OCI-LY7 (cell line): Measurements from ENCODE around the gene CTSA. TPM values are rescaled to one million over a fixed set of nuclear protein-coding genes. Genes with fewer than 3 reads are reported as not detected.
A peak's percentile ranks its signal among the peaks of the same experiment; 100 is the strongest.

Experiments used
- BruUV-seq: library from RNA; stranded (reverse); fragments of 400-500 nt; replicated peaks from 2 replicates; lab custom pipeline; 2021; lab: Mats Ljungman, UMichigan
- CTCF ChIA-PET: fragments of 300-600 bp; sonication (Branson Sonifier 250); formaldehyde crosslinking; loops from one replicate; lab custom pipeline; 2022; ENCODE audit warnings: antibody characterized with exemption; ENCODE audit not compliant: unreplicated experiment; lab: Charles Lee
- POLR2A ChIA-PET: fragments of 300-600 bp; sonication (Branson Sonifier 250); formaldehyde crosslinking; loops from one replicate; lab custom pipeline; 2022; ENCODE audit warnings: antibody characterized with exemption; lab: Charles Lee
- DNase-seq: peaks from one replicate; pipeline ENCODE4 v3.0.0-alpha.2; 2015; ENCODE audit warnings: low spot score
- H2AFZ ChIP-seq: fragments of 200-600 bp; sonication (generic), shearing (Covaris generic); 2 replicates; pipeline ENCODE4 v1.6.1; 2014; ENCODE audit warnings: mild to moderate bottlenecking, antibody characterized with exemption, low read length, moderate library complexity
- H3K27ac ChIP-seq: fragments of 200-600 bp; sonication (generic); 2 replicates; pipeline ENCODE4 v1.5.1; 2014; ENCODE audit warnings: mixed run types, low read depth, mild to moderate bottlenecking, moderate library complexity, low read length, inconsistent platforms; ENCODE audit not compliant: poor library complexity, severe bottlenecking
- H3K36me3 ChIP-seq: fragments of 200-600 bp; sonication (generic); 2 replicates; pipeline ENCODE4 v1.6.1; 2014; ENCODE audit warnings: mild to moderate bottlenecking, antibody characterized with exemption, low read length, moderate library complexity, mixed read lengths; ENCODE audit not compliant: insufficient read depth
- H3K4me1 ChIP-seq: fragments of 200-600 bp; sonication (generic); 2 replicates; pipeline ENCODE4 v1.5.1; 2014; ENCODE audit warnings: mild to moderate bottlenecking, low read length; ENCODE audit not compliant: insufficient read depth, poor library complexity, severe bottlenecking
- H3K4me2 ChIP-seq: fragments of 200-600 bp; sonication (generic); 2 replicates; pipeline ENCODE4 v1.6.1; 2014; ENCODE audit warnings: mild to moderate bottlenecking, low read length
- H3K4me3 ChIP-seq: fragments of 200-600 bp; sonication (generic); 2 replicates; pipeline ENCODE4 v1.5.1; 2014; ENCODE audit warnings: mild to moderate bottlenecking, low read depth, low read length; ENCODE audit not compliant: poor library complexity, severe bottlenecking
- H3K79me2 ChIP-seq: fragments of 200-600 bp; sonication (generic); 2 replicates; pipeline ENCODE4 v1.6.1; 2016; ENCODE audit warnings: low read depth, mild to moderate bottlenecking, low read length, moderate library complexity, mixed read lengths; ENCODE audit not compliant: insufficient read depth
- H3K9me2 ChIP-seq: fragments of 200-600 bp; sonication (generic); 2 replicates; pipeline ENCODE4 v1.6.1; 2016; ENCODE audit warnings: mild to moderate bottlenecking, low read length, mixed read lengths; ENCODE audit not compliant: insufficient read depth
- H3K9me3 ChIP-seq: fragments of 200-600 bp; sonication (generic); 2 replicates; pipeline ENCODE4 v1.6.1; 2014; ENCODE audit warnings: mild to moderate bottlenecking, mixed run types, low read length, mixed read lengths
- H4K20me1 ChIP-seq: fragments of 200-600 bp; sonication (generic); 2 replicates; pipeline ENCODE4 v1.6.1; 2014; ENCODE audit warnings: mild to moderate bottlenecking, antibody characterized with exemption, low read length, moderate library complexity, mixed read lengths; ENCODE audit not compliant: insufficient read depth
- CTCF ChIP-seq: fragments of 200-600 bp; sonication (generic); conservative IDR thresholded peaks from 2 replicates; pipeline ENCODE4 v1.5.1; 2014; ENCODE audit warnings: mild to moderate bottlenecking, antibody characterized with exemption, low read length, moderate library complexity, mixed read lengths
- EZH2phosphoT487 ChIP-seq: fragments of 200-600 bp; sonication (generic); IDR thresholded peaks from 2 replicates; pipeline ENCODE4 v1.6.1; 2018; ENCODE audit warnings: low read depth, borderline replicate concordance, mild to moderate bottlenecking, mixed run types, antibody characterized with exemption, low read length, moderate library complexity, mixed read lengths
- intact Hi-C: fragments of 100-400 bp; cut with micrococcal nuclease; formaldehyde crosslinking; loops from one replicate; pipeline ENCODE4 v1.10.0; 2022; ENCODE audit not compliant: unreplicated experiment
- total RNA-seq, 2 experiments: library from RNA; depleted of rRNA in 1 of 2; stranded (reverse); fragments of >200 nt in 1 of 2; shearing (Covaris generic) in 1 of 2; gene quantifications; 2 replicates each; pipeline ENCODE4 v1.2.3, GENCODE V29; 2014 to 2022

The CTSA gene
- total RNA-seq, 2 experiments from 2014 or later, result 27.1 to 36.4 TPM

- Histone ChIP-seq H3K27ac (no peak overlapping the region), H3K4me3 (peak overlapping the region; percentile 85), H3K79me2 (no peaks in the 10 kb centered on the region), H3K9me3 (no peaks in the 10 kb centered on the region), H3K36me3 (peaks cover 4% of the 10 kb centered on the region), H2AFZ (no peak overlapping the region), H3K9me2 (no peaks in the 10 kb centered on the region), H4K20me1 (no peaks in the 10 kb centered on the region), H3K4me1 (peaks cover 15% of the 10 kb centered on the region), H3K4me2 (peak overlapping the region; percentile 98)
- POLR2A ChIA-PET, result interaction anchor here (1.0 to 1.4 kb wide), 3 partner anchors 10 to 92 kb away, joined by 3 to 4 read pairs (median 4); no protein-coding TSS in a partner anchor
- intact Hi-C loops, result no loop called here
- CTCF ChIA-PET, result no interaction called here
- no peak for DNase-seq
- TSS peak; percentile 48 for BruUV-seq
- TF ChIP-seq CTCF (no peak), EZH2phosphoT487 (no peak)
Measured at GRCh38 chr20:45892049-45892825, 1.1 kb downstream of the CTSA start.

GRCh38 chr20:45892828-45893500, 1.8 kb downstream of the CTSA start:
- DNase-seq, result no peak
- H3K9me3 ChIP-seq, result no peaks in the 10 kb centered on the region
- no peak for TF ChIP-seq EZH2phosphoT487
- no peak for TF ChIP-seq CTCF
- H3K4me1 ChIP-seq, result peaks cover 15% of the 10 kb centered on the region
- ChIA-PET POLR2A (interaction anchor here (1.0 to 1.1 kb wide), 2 partner anchors 12 to 93 kb away, joined by 3 to 4 read pairs; no protein-coding TSS in a partner anchor), CTCF (no interaction called here)
- H3K4me2 ChIP-seq, result no peak overlapping the region
- H3K79me2 ChIP-seq, result no peaks in the 10 kb centered on the region
- no peaks in the 10 kb centered on the region for H3K9me2 ChIP-seq
- no peak overlapping the region for H3K27ac ChIP-seq
- no peak overlapping the region for H3K4me3 ChIP-seq
- no peak overlapping the region for H2AFZ ChIP-seq
- intact Hi-C loops, result no loop called here
- H4K20me1 ChIP-seq, result no peaks in the 10 kb centered on the region
- no TSS peak for BruUV-seq
- H3K36me3 ChIP-seq, result peaks cover 4% of the 10 kb centered on the region
